ENCODE data around the gene BCAP31.

Gene BCAP31

GRCh38 chrX:153767674-153768055 is 43.5 kb upstream of the BCAP31 start:
- TF ChIP-seq POLR2AphosphoS5 (IDR thresholded peaks at IDR 0.05; ENCODE audit: low read depth), result no peak
- TF ChIP-seq REST (IDR thresholded peaks at IDR 0.05; ENCODE audit: insufficient replicate concordance, low read depth), result peak; percentile 77
- TF ChIP-seq GABPA (IDR thresholded peaks at IDR 0.05; ENCODE audit: low read depth), result no peak
- no peak for TF ChIP-seq CTCF (IDR thresholded peaks at IDR 0.05; ENCODE audit: insufficient read depth, low read length)
- H3K27ac ChIP-seq (replicated peaks), result no peak overlapping the region
- no peak for DNase-seq (ENCODE audit: low read depth in 1 of 2, low spot score in 1 of 2)
- no peak overlapping the region for H3K4me3 ChIP-seq (replicated peaks; ENCODE audit: insufficient read depth, low read length)
- no peaks in the 10 kb centered on the region for H3K27me3 ChIP-seq (ENCODE audit: insufficient read depth, poor library complexity, severe bottlenecking)

GRCh38 chrX:153766871-153767673 is 42.9 kb upstream of the BCAP31 start:
- H3K27me3 ChIP-seq (ENCODE audit: insufficient read depth, poor library complexity, severe bottlenecking), result no peaks in the 10 kb centered on the region
- H3K4me3 ChIP-seq (replicated peaks; ENCODE audit: insufficient read depth, low read length), result no peak overlapping the region
- H3K27ac ChIP-seq (replicated peaks), result no peak overlapping the region
- TF ChIP-seq REST (IDR thresholded peaks at IDR 0.05; ENCODE audit: insufficient replicate concordance, low read depth), result no peak
- TF ChIP-seq SPI1 (IDR thresholded peaks at IDR 0.05; ENCODE audit: borderline replicate concordance, low read depth), result no peak
- no peak for TF ChIP-seq POLR2AphosphoS5 (IDR thresholded peaks at IDR 0.05; ENCODE audit: low read depth)
- TF ChIP-seq GABPA (IDR thresholded peaks at IDR 0.05; ENCODE audit: low read depth), result no peak
- TF ChIP-seq CTCF (IDR thresholded peaks at IDR 0.05; ENCODE audit: insufficient read depth, low read length), result no peak
- DNase-seq (ENCODE audit: low read depth in 1 of 2, low spot score in 1 of 2), result no peak

- peak in 1 of 2 experiments; percentile 44 for DNase-seq (ENCODE audit: low read depth in 1 of 2, low spot score in 1 of 2)
- peak overlapping the region; percentile 21 for H3K4me3 ChIP-seq (replicated peaks; ENCODE audit: insufficient read depth, low read length)
- H3K27me3 ChIP-seq (ENCODE audit: insufficient read depth, poor library complexity, severe bottlenecking), result no peaks in the 10 kb centered on the region
- H3K27ac ChIP-seq (replicated peaks), result no peak overlapping the region
- TF ChIP-seq CTCF (IDR thresholded peaks at IDR 0.05; ENCODE audit: insufficient read depth, low read length), result no peak
- TF ChIP-seq REST (IDR thresholded peaks at IDR 0.05; ENCODE audit: insufficient replicate concordance, low read depth), result no peak
- no peak for TF ChIP-seq SPI1 (IDR thresholded peaks at IDR 0.05; ENCODE audit: borderline replicate concordance, low read depth)
- TF ChIP-seq GABPA (IDR thresholded peaks at IDR 0.05; ENCODE audit: low read depth), result no peak
- TF ChIP-seq POLR2AphosphoS5 (IDR thresholded peaks at IDR 0.05; ENCODE audit: low read depth), result no peak
Measured at GRCh38 chrX:153766098-153766817, 42.1 kb upstream of the BCAP31 start.

All from HL-60 (cell line).